ENCODE measurements around the gene SLC25A13. TPM values are rescaled to one million over a fixed set of nuclear protein-coding genes. Genes with fewer than 3 reads are reported as not detected.

Gene SLC25A13
- total RNA-seq, 1 donor from 2014 or later: 28.5 TPM

DNA sequence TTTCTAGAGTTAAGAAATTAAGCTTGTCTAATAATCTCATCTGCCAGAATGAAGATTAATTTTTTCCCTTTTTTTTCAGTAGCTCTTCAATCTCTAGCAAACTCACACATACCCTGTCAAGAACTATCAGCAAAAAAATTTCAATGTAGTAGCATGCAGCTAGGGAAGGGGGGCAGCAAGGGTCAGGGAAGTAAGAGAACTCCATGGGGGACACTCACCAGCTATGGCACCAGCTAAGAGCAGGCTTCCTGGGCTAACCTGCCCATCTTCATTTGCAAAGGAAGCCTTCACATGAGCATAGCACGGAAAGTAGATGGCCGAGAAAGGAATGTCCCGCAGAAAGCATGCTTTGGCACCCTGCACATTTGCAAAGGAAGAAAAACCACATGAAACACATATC is 190.4 kb downstream of the SLC25A13 start:
- H3K4me1 Mint-ChIP-seq: no peaks in the 10 kb centered on the region
- DNase-seq: no peak
- intact Hi-C loops (cut with micrococcal nuclease): no loop called here
- no peaks in the 10 kb centered on the region for H3K9me3 Mint-ChIP-seq
- no peak overlapping the region for H3K4me3 Mint-ChIP-seq
- H3K36me3 Mint-ChIP-seq (ENCODE audit: low read depth): peaks cover 65% of the 10 kb centered on the region
- H3K27ac Mint-ChIP-seq: no peak overlapping the region
- TF ChIP-seq, protein P1, sequence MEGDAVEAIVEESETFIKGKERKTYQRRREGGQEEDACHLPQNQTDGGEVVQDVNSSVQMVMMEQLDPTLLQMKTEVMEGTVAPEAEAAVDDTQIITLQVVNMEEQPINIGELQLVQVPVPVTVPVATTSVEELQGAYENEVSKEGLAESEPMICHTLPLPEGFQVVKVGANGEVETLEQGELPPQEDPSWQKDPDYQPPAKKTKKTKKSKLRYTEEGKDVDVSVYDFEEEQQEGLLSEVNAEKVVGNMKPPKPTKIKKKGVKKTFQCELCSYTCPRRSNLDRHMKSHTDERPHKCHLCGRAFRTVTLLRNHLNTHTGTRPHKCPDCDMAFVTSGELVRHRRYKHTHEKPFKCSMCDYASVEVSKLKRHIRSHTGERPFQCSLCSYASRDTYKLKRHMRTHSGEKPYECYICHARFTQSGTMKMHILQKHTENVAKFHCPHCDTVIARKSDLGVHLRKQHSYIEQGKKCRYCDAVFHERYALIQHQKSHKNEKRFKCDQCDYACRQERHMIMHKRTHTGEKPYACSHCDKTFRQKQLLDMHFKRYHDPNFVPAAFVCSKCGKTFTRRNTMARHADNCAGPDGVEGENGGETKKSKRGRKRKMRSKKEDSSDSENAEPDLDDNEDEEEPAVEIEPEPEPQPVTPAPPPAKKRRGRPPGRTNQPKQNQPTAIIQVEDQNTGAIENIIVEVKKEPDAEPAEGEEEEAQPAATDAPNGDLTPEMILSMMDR (IDR thresholded peaks at IDR 0.05): no peak
- H3K27me3 Mint-ChIP-seq: no peaks in the 10 kb centered on the region
- POLR2A ChIA-PET: no interaction called here
- CTCF ChIA-PET: interaction anchor here (0.9 kb wide), 1 partner anchor 10 kb away, joined by 3 read pairs; no protein-coding TSS in a partner anchor
- no peak for ATAC-seq (ENCODE audit: low read depth)

DNA sequence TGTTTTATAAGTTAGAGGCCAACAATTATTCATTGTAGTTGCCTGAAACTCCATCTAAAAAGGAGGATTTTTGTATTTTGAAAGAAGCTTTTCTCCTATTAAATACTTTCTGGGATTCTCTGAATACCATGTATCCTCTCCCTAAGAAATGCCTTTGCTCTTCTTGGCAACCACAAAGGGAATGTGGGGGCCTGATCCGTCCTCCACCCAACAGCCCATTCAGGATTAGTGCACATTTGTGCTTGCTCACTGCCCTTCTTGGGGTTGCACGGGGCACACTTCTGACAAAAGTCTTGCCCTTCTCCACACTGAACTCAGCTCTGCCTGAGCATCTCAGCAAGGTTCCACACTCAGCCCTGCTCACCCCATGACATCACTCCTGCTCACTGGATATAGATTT is 194.2 kb downstream of the SLC25A13 start:
- ChIA-PET POLR2A (no interaction called here), CTCF (no interaction called here)

GRCh38 chr7:96126382-96126781 is 195.5 kb downstream of the SLC25A13 start:
- ChIA-PET CTCF (no interaction called here), POLR2A (no interaction called here)
- intact Hi-C loops (cut with micrococcal nuclease): no loop called here
- Mint-ChIP-seq H3K36me3 (ENCODE audit: low read depth) (peaks cover 47% of the 10 kb centered on the region), H3K4me3 (no peak overlapping the region), H3K27ac (no peak overlapping the region), H3K4me1 (no peaks in the 10 kb centered on the region), H3K27me3 (no peaks in the 10 kb centered on the region), H3K9me3 (no peaks in the 10 kb centered on the region)
- no peak for DNase-seq
- TF ChIP-seq, protein P1 (IDR thresholded peaks at IDR 0.05): no peak
- no peak for ATAC-seq (ENCODE audit: low read depth)

More for the DNA sequence above, 194.2 kb downstream of the SLC25A13 start:
- DNase-seq (no peak), ATAC-seq (ENCODE audit: low read depth) (no peak)
- no peaks in the 10 kb centered on the region for H3K9me3 Mint-ChIP-seq
- H3K27ac Mint-ChIP-seq: no peak overlapping the region
- TF ChIP-seq, protein P1 (IDR thresholded peaks at IDR 0.05): no peak
- intact Hi-C loops (cut with micrococcal nuclease): no loop called here
- no peak overlapping the region for H3K4me3 Mint-ChIP-seq
- H3K36me3 Mint-ChIP-seq (ENCODE audit: low read depth): peaks cover 51% of the 10 kb centered on the region
- no peaks in the 10 kb centered on the region for H3K27me3 Mint-ChIP-seq
- H3K4me1 Mint-ChIP-seq: no peaks in the 10 kb centered on the region

- intact Hi-C loops (cut with micrococcal nuclease): no loop called here
- H3K4me1 Mint-ChIP-seq: no peaks in the 10 kb centered on the region
- H3K9me3 Mint-ChIP-seq: no peaks in the 10 kb centered on the region
- H3K36me3 Mint-ChIP-seq (ENCODE audit: low read depth): peaks cover 42% of the 10 kb centered on the region
- H3K4me3 Mint-ChIP-seq: no peak overlapping the region
- H3K27me3 Mint-ChIP-seq: no peaks in the 10 kb centered on the region
- POLR2A ChIA-PET: no interaction called here
- CTCF ChIA-PET: no interaction called here
- ATAC-seq (ENCODE audit: low read depth) (no peak), DNase-seq (no peak)
- TF ChIP-seq, protein P1 (IDR thresholded peaks at IDR 0.05): no peak
- no peak overlapping the region for H3K27ac Mint-ChIP-seq
Observed at GRCh38 chr7:96122746-96123145, 199.2 kb downstream of the SLC25A13 start.

DNA sequence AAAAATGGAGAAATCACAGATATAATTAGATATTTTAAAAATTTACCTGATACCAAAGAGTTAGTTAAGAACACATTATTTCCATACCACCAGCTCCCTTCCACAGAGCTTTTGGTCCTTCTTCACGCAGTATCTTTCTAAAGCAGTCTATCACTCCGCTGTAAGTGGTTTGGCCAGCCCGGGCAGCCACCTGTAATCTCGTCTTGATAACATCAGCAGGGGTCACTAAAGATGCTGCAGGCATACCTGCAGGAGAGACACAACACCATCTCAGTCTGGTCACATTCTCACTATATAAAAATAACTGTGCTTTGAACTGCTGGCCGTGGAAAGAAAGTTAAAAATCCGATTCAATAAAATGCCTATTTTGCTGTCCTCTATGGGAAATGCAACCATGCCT is 200.1 kb downstream of the SLC25A13 start:
- intact Hi-C loops (cut with micrococcal nuclease): no loop called here
- TF ChIP-seq, protein P1 (IDR thresholded peaks at IDR 0.05): no peak
- ATAC-seq (ENCODE audit: low read depth) (no peak), DNase-seq (no peak)
- Mint-ChIP-seq H3K9me3 (no peaks in the 10 kb centered on the region), H3K27me3 (no peaks in the 10 kb centered on the region), H3K27ac (no peak overlapping the region), H3K4me1 (no peaks in the 10 kb centered on the region), H3K36me3 (ENCODE audit: low read depth) (peaks cover 38% of the 10 kb centered on the region), H3K4me3 (no peak overlapping the region)
- ChIA-PET POLR2A (no interaction called here), CTCF (interaction anchor here (1.0 kb wide), 1 partner anchor 10 kb away, joined by 3 read pairs; no protein-coding TSS in a partner anchor)

All from activated B cell treated with CpG ODN at 0.5 μM for 24 hours (primary cell).